Transverse colon (tissue), 4 donors: Measurements from ENCODE around the gene CUL3.

Experiments
- EP300 ChIP-seq: sonication (generic); formaldehyde crosslinking; IDR thresholded peaks from one replicate; pipeline ENCODE4 v1.6.1; 2017; ENCODE audit warnings: antibody characterized with exemption, low read depth
- POLR2A ChIP-seq: fragments of 450-650 bp; IDR thresholded peaks from one replicate; pipeline ENCODE4 v1.6.1; 2016; ENCODE audit warnings: antibody characterized with exemption, mild to moderate bottlenecking, moderate library complexity
- POLR2AphosphoS5 ChIP-seq, 3 donors: sonication (generic); formaldehyde crosslinking; IDR thresholded peaks; one replicate each; pipeline ENCODE4 v1.6.1; 2016; ENCODE audit warnings: antibody characterized with exemption in 3 of 3
- TF ChIP-seq, protein P1 (sequence below), 5 experiments: fragments of 200-600 bp in 3 of 5; fragments of 450-650 bp in 2 of 5; sonication (generic) in 3 of 5; IDR thresholded peaks; 1 replicate in 2 of 5; 2 replicates in 3 of 5; pipeline ENCODE4 v1.5.1; 2016 to 2017; ENCODE audit warnings: antibody characterized with exemption in 5 of 5, inconsistent platforms in 3 of 5, mild to moderate bottlenecking in 2 of 5, moderate library complexity in 1 of 5

DNA sequence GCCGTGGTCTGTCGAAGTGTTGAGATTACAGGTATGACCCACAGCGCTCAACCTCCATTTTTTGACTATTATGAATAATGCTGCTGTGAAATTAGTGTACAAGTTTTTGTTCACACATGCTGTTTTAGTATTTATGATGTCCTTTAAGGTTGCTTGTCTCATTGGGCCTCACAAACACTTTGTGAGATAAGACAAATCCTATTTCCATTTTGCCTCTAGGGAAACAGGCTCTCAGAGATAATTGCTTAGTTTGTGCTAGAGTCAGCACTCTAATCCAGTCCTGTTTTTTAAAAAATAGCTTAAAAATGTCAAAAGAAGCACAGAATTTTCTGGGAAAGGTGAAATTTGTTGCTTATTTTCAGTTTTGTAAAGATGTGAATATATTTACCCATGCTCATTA is 43.3 kb upstream of the CUL3 start:
- TF ChIP-seq, protein P1, sequence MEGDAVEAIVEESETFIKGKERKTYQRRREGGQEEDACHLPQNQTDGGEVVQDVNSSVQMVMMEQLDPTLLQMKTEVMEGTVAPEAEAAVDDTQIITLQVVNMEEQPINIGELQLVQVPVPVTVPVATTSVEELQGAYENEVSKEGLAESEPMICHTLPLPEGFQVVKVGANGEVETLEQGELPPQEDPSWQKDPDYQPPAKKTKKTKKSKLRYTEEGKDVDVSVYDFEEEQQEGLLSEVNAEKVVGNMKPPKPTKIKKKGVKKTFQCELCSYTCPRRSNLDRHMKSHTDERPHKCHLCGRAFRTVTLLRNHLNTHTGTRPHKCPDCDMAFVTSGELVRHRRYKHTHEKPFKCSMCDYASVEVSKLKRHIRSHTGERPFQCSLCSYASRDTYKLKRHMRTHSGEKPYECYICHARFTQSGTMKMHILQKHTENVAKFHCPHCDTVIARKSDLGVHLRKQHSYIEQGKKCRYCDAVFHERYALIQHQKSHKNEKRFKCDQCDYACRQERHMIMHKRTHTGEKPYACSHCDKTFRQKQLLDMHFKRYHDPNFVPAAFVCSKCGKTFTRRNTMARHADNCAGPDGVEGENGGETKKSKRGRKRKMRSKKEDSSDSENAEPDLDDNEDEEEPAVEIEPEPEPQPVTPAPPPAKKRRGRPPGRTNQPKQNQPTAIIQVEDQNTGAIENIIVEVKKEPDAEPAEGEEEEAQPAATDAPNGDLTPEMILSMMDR (IDR thresholded peaks at IDR 0.05): no peak
- TF ChIP-seq EP300: no peak
- TF ChIP-seq POLR2AphosphoS5 (IDR thresholded peaks at IDR 0.05): no peak
- no peak for TF ChIP-seq POLR2A
